Measurements from ENCODE around the gene ATG5. TPM values are rescaled to one million over a fixed set of nuclear protein-coding genes. Genes with fewer than 3 reads are reported as not detected.

The ATG5 gene
- polyA plus RNA-seq, 3 donors: 15.0 to 31.4 (median 29.9) TPM

GRCh38 chr6:106184629-106185028, 140.9 kb downstream of the ATG5 start:
- WGBS (ENCODE audit: insufficient coverage): no CpG with 5 or more reads among the region's 3 CpGs
- Mint-ChIP-seq H3K4me1 (peaks cover 1% of the 10 kb centered on the region), H3K4me3 (no peak overlapping the region), H3K27ac (peak overlapping the region in 1 of 7 donors; percentile 34), H3K27me3 (ENCODE audit: low read depth in 3 of 3) (no peaks in the 10 kb centered on the region), H3K36me3 (peaks cover 13 to 17% of the 10 kb centered on the region in 2 donors), H3K9me3 (no peaks in the 10 kb centered on the region)
- DNase-seq: no peak
- Histone ChIP-seq H3K4me2 (replicated peaks; ENCODE audit: extremely low read depth, low read length, poor library complexity, severe bottlenecking) (no peak overlapping the region), H3K79me2 (ENCODE audit: insufficient read depth, low read length) (no peaks in the 10 kb centered on the region), H3K27ac (ENCODE audit: low read depth in 1 of 2, low read length in 2 of 2) (no peak overlapping the region), H3K9ac (ENCODE audit: insufficient read depth, low read length, poor library complexity, severe bottlenecking) (no peak overlapping the region), H3K4me3 (replicated peaks in 1 of 3; ENCODE audit: low read depth in 2 of 3, low read length in 3 of 3) (no peak overlapping the region), H4K20me1 (ENCODE audit: insufficient read depth, low read length) (no peaks in the 10 kb centered on the region), H3K27me3 (ENCODE audit: control insufficient read depth in 2 of 2, insufficient read depth in 2 of 2, low read length in 2 of 2) (no peaks in the 10 kb centered on the region), H2AFZ (ENCODE audit: insufficient read depth, low read depth, low read length, poor library complexity, severe bottlenecking) (no peak overlapping the region), H3K4me1 (ENCODE audit: control insufficient read depth in 1 of 2, insufficient read depth in 2 of 2, low read length in 2 of 2) (no peaks in the 10 kb centered on the region), H3K9me3 (replicated peaks in 1 of 2; ENCODE audit: control insufficient read depth in 1 of 2, insufficient read depth in 1 of 2, low read length in 2 of 2) (no peaks in the 10 kb centered on the region), H3K36me3 (replicated peaks in 1 of 2; ENCODE audit: control insufficient read depth in 1 of 2, insufficient read depth in 2 of 2, low read length in 2 of 2) (peaks cover 11 to 16% of the 10 kb centered on the region in 2 donors)
- intact Hi-C loops (cut with micrococcal nuclease): no loop called here
- TF ChIP-seq CTCF (IDR thresholded peaks at IDR 0.05): no peak

GRCh38 chr6:106183430-106183829, 142.1 kb downstream of the ATG5 start:
- H3K27ac ChIP-seq (ENCODE audit: low read depth in 1 of 2, low read length in 2 of 2): no peak overlapping the region
- no peaks in the 10 kb centered on the region for H3K27me3 Mint-ChIP-seq (ENCODE audit: low read depth in 3 of 3)
- no peak overlapping the region for H3K4me3 ChIP-seq (replicated peaks in 1 of 3; ENCODE audit: low read depth in 2 of 3, low read length in 3 of 3)
- no peak overlapping the region for H3K4me2 ChIP-seq (replicated peaks; ENCODE audit: extremely low read depth, low read length, poor library complexity, severe bottlenecking)
- no peak overlapping the region for H2AFZ ChIP-seq (ENCODE audit: insufficient read depth, low read depth, low read length, poor library complexity, severe bottlenecking)
- no peaks in the 10 kb centered on the region for H3K27me3 ChIP-seq (ENCODE audit: control insufficient read depth in 2 of 2, insufficient read depth in 2 of 2, low read length in 2 of 2)
- no peaks in the 10 kb centered on the region for H3K9me3 ChIP-seq (replicated peaks in 1 of 2; ENCODE audit: control insufficient read depth in 1 of 2, insufficient read depth in 1 of 2, low read length in 2 of 2)
- H4K20me1 ChIP-seq (ENCODE audit: insufficient read depth, low read length): no peaks in the 10 kb centered on the region
- DNase-seq: no peak
- H3K9me3 Mint-ChIP-seq: no peaks in the 10 kb centered on the region
- H3K79me2 ChIP-seq (ENCODE audit: insufficient read depth, low read length): no peaks in the 10 kb centered on the region
- peaks cover 11 to 16% of the 10 kb centered on the region in 2 donors for H3K36me3 ChIP-seq (replicated peaks in 1 of 2; ENCODE audit: control insufficient read depth in 1 of 2, insufficient read depth in 2 of 2, low read length in 2 of 2)
- peaks cover 13% of the 10 kb centered on the region in 2 donors for H3K36me3 Mint-ChIP-seq
- intact Hi-C loops (cut with micrococcal nuclease): no loop called here
- peaks cover 1% of the 10 kb centered on the region for H3K4me1 Mint-ChIP-seq
- H3K27ac Mint-ChIP-seq: no peak overlapping the region
- no peak overlapping the region for H3K4me3 Mint-ChIP-seq
- peaks cover 0 to 4% of the 10 kb centered on the region in 2 donors for H3K4me1 ChIP-seq (ENCODE audit: control insufficient read depth in 1 of 2, insufficient read depth in 2 of 2, low read length in 2 of 2)
- TF ChIP-seq CTCF (IDR thresholded peaks at IDR 0.05): no peak
- no peak overlapping the region for H3K9ac ChIP-seq (ENCODE audit: insufficient read depth, low read length, poor library complexity, severe bottlenecking)
- no CpG with 5 or more reads among the region's 1 CpG for WGBS (ENCODE audit: insufficient coverage)

All from CD14-positive monocyte (primary cell).